Panc1 (cell line): Measurements from ENCODE around the gene LHPP. TPM values are rescaled to one million over a fixed set of nuclear protein-coding genes. Genes with fewer than 3 reads are reported as not detected.

Experiments used
- ATAC-seq: fragments of 200-7000 bp; cut with Tn5 transposase; 2 replicates; pipeline ENCODE4 v1.9.1; 2020; ENCODE audit warnings: mild to moderate bottlenecking, moderate library complexity
- BruUV-seq: library from RNA; stranded (reverse); fragments of 400-500 nt; replicated peaks from 2 replicates; lab custom pipeline; 2021; lab: Mats Ljungman, UMichigan
- CTCF ChIA-PET: fragments of 300-600 bp; sonication (Branson Sonifier 250); formaldehyde crosslinking; loops from one replicate; lab custom pipeline; 2022; ENCODE audit warnings: antibody characterized with exemption; lab: Charles Lee
- POLR2A ChIA-PET: fragments of 300-600 bp; sonication (Branson Sonifier 250); formaldehyde crosslinking; loops from one replicate; lab custom pipeline; 2022; ENCODE audit warnings: antibody characterized with exemption; lab: Charles Lee
- DNase-seq: peaks from one replicate; pipeline ENCODE4 v3.0.0-alpha.2; 2010; ENCODE audit warnings: low read depth, low spot score
- H3K27ac ChIP-seq: 2 replicates; pipeline ENCODE4 v1.5.1; 2011; ENCODE audit warnings: mild to moderate bottlenecking, low read length, inconsistent platforms
- H3K27me3 ChIP-seq: fragments of 200-500 bp; sonication (Bioruptor generic); 2 replicates; pipeline ENCODE4 v1.6.0; 2014; ENCODE audit warnings: low read length, inconsistent platforms; ENCODE audit not compliant: control insufficient read depth, insufficient read depth
- H3K36me3 ChIP-seq: fragments of 200-500 bp; sonication (Bioruptor generic); 2 replicates; pipeline ENCODE4 v1.5.1; 2014; ENCODE audit warnings: inconsistent platforms, mild to moderate bottlenecking, low read length, moderate library complexity; ENCODE audit not compliant: control insufficient read depth, insufficient read depth
- H3K4me1 ChIP-seq: 2 replicates; pipeline ENCODE4 v1.5.1; 2011; ENCODE audit warnings: inconsistent platforms, mild to moderate bottlenecking, low read length, moderate library complexity; ENCODE audit not compliant: control insufficient read depth, insufficient read depth
- H3K4me3 ChIP-seq, 2 experiments: 2 replicates each; pipeline ENCODE4 v1.5.1; 2011 to 2012; ENCODE audit warnings: low read depth in 2 of 2, low read length in 2 of 2, mild to moderate bottlenecking in 2 of 2, inconsistent platforms in 1 of 2, moderate library complexity in 1 of 2
- H3K9me3 ChIP-seq: fragments of 200-500 bp; sonication (Bioruptor generic); 2 replicates; pipeline ENCODE4 v1.5.1; 2014; ENCODE audit warnings: low read depth, mild to moderate bottlenecking, inconsistent platforms, low read length, moderate library complexity; ENCODE audit not compliant: control insufficient read depth, insufficient read depth
- CTCF ChIP-seq: fragments of 450-650 bp; IDR thresholded peaks from 2 replicates; pipeline ENCODE4 v1.5.1; 2017; ENCODE audit warnings: mild to moderate bottlenecking
- POLR2AphosphoS5 ChIP-seq: IDR thresholded peaks from 2 replicates; pipeline ENCODE4 v1.6.1; 2012; ENCODE audit warnings: mild to moderate bottlenecking, low read depth, low read length, moderate library complexity
- REST ChIP-seq, 2 experiments: IDR thresholded peaks; 2 replicates each; pipeline ENCODE4 v1.6.1; 2011 to 2012; ENCODE audit warnings: low read depth in 2 of 2, control low read depth in 1 of 2, low read length in 1 of 2, mild to moderate bottlenecking in 1 of 2, moderate library complexity in 1 of 2; ENCODE audit not compliant: insufficient read depth in 1 of 2
- SIN3A ChIP-seq: IDR thresholded peaks from 2 replicates; pipeline ENCODE4 v1.6.1; 2012; ENCODE audit warnings: low read depth, mild to moderate bottlenecking, low read length, moderate library complexity, borderline replicate concordance; ENCODE audit not compliant: insufficient read depth
- TCF7L2 ChIP-seq: IDR thresholded peaks from 2 replicates; pipeline ENCODE4 v1.6.1; 2011; ENCODE audit warnings: mild to moderate bottlenecking, low read depth, low read length, inconsistent platforms
- in situ Hi-C: cut with HindIII; loops from 2 replicates; pipeline ENCODE4 v1.10.0; 2016; ENCODE audit warnings: low sequenced_read_pairs, low pct_unique_long_range_greater_than_20kb
- intact Hi-C: fragments of 100-400 bp; cut with micrococcal nuclease; formaldehyde crosslinking; loops from one replicate; pipeline ENCODE4 v1.10.0; 2022; ENCODE audit not compliant: unreplicated experiment
- total RNA-seq: library from RNA; stranded (reverse); gene quantifications from one replicate; pipeline ENCODE4 v1.2.1, GENCODE V29; 2021; ENCODE audit not compliant: unreplicated experiment

LHPP gene
- total RNA-seq, 1 experiment from 2014 or later: 15.0 TPM

GRCh38 chr10:124474514-124475070 lies 13.0 kb downstream of the LHPP start:
- CTCF ChIA-PET: interaction anchor here (0.7 kb wide), 1 partner anchor 71 kb away, joined by 4 read pairs; no protein-coding TSS in a partner anchor

GRCh38 chr10:124476043-124476725 lies 14.6 kb downstream of the LHPP start:
- no peak overlapping the region for H3K27ac ChIP-seq
- ChIA-PET POLR2A (no interaction called here), CTCF (no interaction called here)
- no peak for TF ChIP-seq CTCF
- in situ Hi-C loops: no loop called here
- no peak overlapping the region for H3K4me3 ChIP-seq
- H3K36me3 ChIP-seq: no peaks in the 10 kb centered on the region
- intact Hi-C loops: no loop called here
- no peak for DNase-seq
- peaks cover 3% of the 10 kb centered on the region; the same call in 1 of the 2 replicates for H3K4me1 ChIP-seq
- no TSS peak for BruUV-seq
- H3K27me3 ChIP-seq: no peaks in the 10 kb centered on the region
- H3K9me3 ChIP-seq: no peaks in the 10 kb centered on the region
- ATAC-seq: no peak

More at GRCh38 chr10:124474514-124475070, 13.0 kb downstream of the LHPP start:
- Histone ChIP-seq H3K4me3 (no peak overlapping the region), H3K9me3 (no peaks in the 10 kb centered on the region), H3K4me1 (peaks cover 7% of the 10 kb centered on the region; the same call in 1 of the 2 replicates), H3K27me3 (no peaks in the 10 kb centered on the region), H3K27ac (no peak overlapping the region), H3K36me3 (no peaks in the 10 kb centered on the region)
- TF ChIP-seq POLR2AphosphoS5 (no peak), REST (IDR thresholded peaks at IDR 0.05; ENCODE audit: insufficient read depth in 1 of 2, low read depth in 2 of 2, low read length in 1 of 2) (no peak), TCF7L2 (no peak), SIN3A (no peak), CTCF (no peak)
- intact Hi-C loops: no loop called here
- POLR2A ChIA-PET: interaction anchor here (0.6 kb wide), 1 partner anchor 24 kb away, joined by 4 read pairs; no protein-coding TSS in a partner anchor
- in situ Hi-C loops: no loop called here
- ATAC-seq (no peak), DNase-seq (no peak)
- TSS peak; percentile 54 for BruUV-seq
